Inflammatory macrophage (primary cell): Measurements from ENCODE around the gene FNIP1.
"Not testable (repeated sequence)": the region's sequence is repeated elsewhere in the genome, so short reads cannot be mapped to it uniquely, and the experiment has no call there.

Experiments used
- DNase-seq, 2 donors: peaks; one replicate each; pipeline ENCODE4 v3.0.0-alpha.2; 2020 to 2022

The FNIP1 gene

GRCh38 chr5:131749723-131750470 lies 46.9 kb downstream of the FNIP1 start:
- DNase-seq, result no peak

- no peak for DNase-seq
Measured at GRCh38 chr5:131749138-131749537, 47.7 kb downstream of the FNIP1 start.

- DNase-seq, result peak; percentile 8 to 33
Measured at GRCh38 chr5:131747180-131748105, 49.4 kb downstream of the FNIP1 start.

- DNase-seq, result no peak
Measured at GRCh38 chr5:131746423-131746822, 50.4 kb downstream of the FNIP1 start.

- no peak for DNase-seq
Measured at GRCh38 chr5:131745703-131746102, 51.1 kb downstream of the FNIP1 start.

GRCh38 chr5:131745155-131745554 lies 51.7 kb downstream of the FNIP1 start:
- no peak for DNase-seq

GRCh38 chr5:131740477-131740876 lies 56.3 kb downstream of the FNIP1 start:
- no peak for DNase-seq

- no peak for DNase-seq
Measured at GRCh38 chr5:131735393-131735792, 61.4 kb downstream of the FNIP1 start.

- DNase-seq, result not testable (repeated sequence)
Measured at GRCh38 chr5:131734939-131735338, 61.9 kb downstream of the FNIP1 start.

GRCh38 chr5:131729292-131729691 lies 67.5 kb downstream of the FNIP1 start:
- not testable (repeated sequence) for DNase-seq

GRCh38 chr5:131724089-131724488 lies 72.7 kb downstream of the FNIP1 start:
- not testable (repeated sequence) for DNase-seq

- DNase-seq, result no peak
Measured at GRCh38 chr5:131720714-131721113, 76.1 kb downstream of the FNIP1 start.

GRCh38 chr5:131719564-131719963 lies 77.3 kb downstream of the FNIP1 start:
- no peak for DNase-seq

- no peak for DNase-seq
Measured at GRCh38 chr5:131718487-131719014, 78.3 kb downstream of the FNIP1 start.

- DNase-seq, result not testable (repeated sequence)
Measured at GRCh38 chr5:131717164-131717563, 79.7 kb downstream of the FNIP1 start.

- no peak for DNase-seq
Measured at GRCh38 chr5:131716650-131717049, 80.2 kb downstream of the FNIP1 start.

GRCh38 chr5:131710391-131710790 lies 86.4 kb downstream of the FNIP1 start:
- DNase-seq, result no peak

GRCh38 chr5:131709043-131709442 lies 87.8 kb downstream of the FNIP1 start:
- no peak for DNase-seq

GRCh38 chr5:131706281-131706680 lies 90.5 kb downstream of the FNIP1 start:
- peak; percentile 31 to 37 for DNase-seq

GRCh38 chr5:131694926-131695325 lies 101.9 kb downstream of the FNIP1 start:
- DNase-seq, result no peak

GRCh38 chr5:131693894-131694293 lies 102.9 kb downstream of the FNIP1 start:
- no peak for DNase-seq

GRCh38 chr5:131685516-131686171 lies 111.2 kb downstream of the FNIP1 start:
- no peak for DNase-seq

GRCh38 chr5:131684595-131684994 lies 112.2 kb downstream of the FNIP1 start:
- DNase-seq, result peak; percentile 40 to 45
